Hepatocyte (in vitro differentiated cells): ENCODE measurements around the gene MGLL.

ENCODE experiments used
- CTCF ChIP-seq: fragments of 200-600 bp; sonication (generic); IDR thresholded peaks from 2 replicates; pipeline ENCODE4 v1.5.1; 2016; ENCODE audit warnings: antibody characterized with exemption, mild to moderate bottlenecking; ENCODE audit not compliant: poor library complexity
- EZH2 ChIP-seq: fragments of 200-600 bp; sonication (generic); IDR thresholded peaks from 2 replicates; pipeline ENCODE4 v1.6.1; 2016; ENCODE audit warnings: antibody characterized with exemption, mild to moderate bottlenecking, borderline replicate concordance

GRCh38 chr3:127740136-127740915 lies 82.0 kb downstream of the MGLL start:
- TF ChIP-seq CTCF (no peak), EZH2 (no peak)
